HG02938 (cell line): ENCODE results near the gene LETM1.

Experiments used
- ATAC-seq: cut with Tn5 transposase; IDR thresholded peaks from one replicate; pipeline ENCODE4 v1.9.1; 2021; ENCODE audit warnings: mild to moderate bottlenecking, moderate library complexity; ENCODE audit not compliant: unreplicated experiment

Gene LETM1

GRCh38 chr4:1856071-1856942 lies at the start of gene LETM1:
Gene LETM1 (minus strand): TSS chr4:1856156. CDS start chr4:1855950, 206 bp downstream.
- peak; percentile 71 for ATAC-seq

DNA sequence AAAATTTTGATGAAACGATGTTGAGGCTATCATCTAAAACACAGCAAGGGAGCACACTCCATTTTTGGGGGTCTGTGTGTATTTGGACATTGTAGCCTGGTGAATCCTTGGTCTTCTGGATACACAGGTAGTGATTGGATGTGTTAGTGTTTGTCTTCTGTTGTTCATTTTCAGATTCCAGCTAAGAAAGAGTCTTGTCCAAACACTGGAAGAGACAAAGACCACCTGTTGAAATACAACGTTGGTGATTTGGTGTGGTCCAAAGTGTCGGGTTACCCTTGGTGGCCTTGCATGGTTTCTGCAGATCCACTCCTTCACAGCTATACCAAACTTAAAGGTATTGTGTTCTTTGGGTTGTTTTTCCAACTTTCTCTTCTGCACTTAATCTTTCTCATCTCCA lies 48.1 kb upstream of the LETM1 start:
- no peak for ATAC-seq

DNA sequence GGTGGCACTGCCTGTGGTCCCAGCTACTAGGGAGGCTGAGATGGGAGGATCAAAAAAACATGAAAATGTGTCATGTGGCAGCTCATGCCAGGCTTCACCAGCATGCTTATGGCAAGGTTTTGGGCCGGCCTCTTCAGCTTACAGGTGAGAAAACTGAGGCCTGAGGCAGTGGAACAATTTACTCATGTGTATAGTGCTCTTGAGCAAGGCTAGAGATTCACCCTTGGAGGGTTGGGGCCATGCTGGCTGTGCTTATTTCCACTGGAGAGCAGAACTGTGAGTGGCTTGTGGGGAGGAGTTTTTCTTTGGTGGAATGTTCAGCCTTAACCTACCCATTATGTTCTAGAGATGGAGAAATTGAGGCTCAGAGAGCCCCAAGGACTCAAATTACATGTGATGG lies 47.1 kb upstream of the LETM1 start:
- ATAC-seq = no peak

DNA sequence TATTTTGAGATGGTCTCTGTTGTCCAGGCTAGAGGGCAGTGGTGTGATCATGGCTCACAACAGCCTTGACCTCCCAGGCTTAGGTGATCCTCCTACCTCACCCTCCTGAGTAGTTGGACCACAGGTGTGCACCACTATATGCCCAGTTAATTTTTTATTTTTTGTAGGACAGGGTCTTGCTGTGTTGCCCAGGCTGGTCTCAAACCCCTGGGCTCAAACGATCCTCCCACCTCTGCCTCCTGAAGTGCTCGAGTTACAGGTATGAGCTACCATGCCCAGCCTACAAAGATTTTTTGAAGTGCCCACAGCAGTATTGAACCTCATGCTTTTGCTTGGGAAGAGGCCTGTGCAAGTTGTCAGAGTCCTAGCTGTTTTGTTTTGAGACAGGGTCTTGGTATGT lies 46.3 kb upstream of the LETM1 start:
- no peak for ATAC-seq

DNA sequence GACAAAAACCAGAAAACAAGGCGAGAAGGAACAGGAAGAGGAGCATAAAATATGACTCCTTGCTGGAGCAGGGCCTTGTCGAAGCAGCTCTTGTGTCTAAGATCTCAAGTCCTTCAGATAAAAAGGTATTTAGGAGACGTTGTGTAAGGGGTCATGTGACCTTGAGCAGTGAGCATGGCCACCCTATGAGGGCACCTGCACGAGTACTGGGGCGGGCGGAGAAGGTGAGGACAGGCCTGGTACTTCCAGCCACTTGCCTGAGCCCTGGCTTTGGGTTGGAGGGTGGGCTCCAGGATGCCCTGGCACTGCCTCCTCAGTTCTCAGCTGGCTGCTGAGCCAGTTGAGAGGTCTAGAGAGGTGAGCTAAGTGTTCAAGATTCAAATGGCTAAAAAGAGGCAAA lies 45.2 kb upstream of the LETM1 start:
- ATAC-seq = no peak

GRCh38 chr4:1900624-1901023 lies 44.7 kb upstream of the LETM1 start:
- no peak for ATAC-seq

DNA sequence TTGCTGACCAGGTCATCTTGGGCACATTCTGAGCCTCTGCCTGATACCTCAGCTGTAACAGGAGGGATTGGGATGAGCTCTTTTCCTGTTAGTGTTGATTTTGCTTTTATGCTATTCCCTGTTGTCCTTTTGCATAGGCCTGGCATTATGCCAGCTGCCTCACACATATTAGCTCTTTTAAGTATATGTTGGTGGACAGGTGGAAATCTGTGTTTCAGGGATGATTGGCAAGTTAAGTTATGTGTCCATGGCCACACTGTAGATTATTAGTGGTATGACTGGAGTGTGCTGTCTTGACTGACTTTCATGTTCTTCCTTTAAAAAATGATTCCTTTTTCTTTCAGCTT lies 44.1 kb upstream of the LETM1 start:
- ATAC-seq = no peak

GRCh38 chr4:1899149-1900086 lies 43.5 kb upstream of the LETM1 start:
- ATAC-seq = peak; percentile 77

DNA sequence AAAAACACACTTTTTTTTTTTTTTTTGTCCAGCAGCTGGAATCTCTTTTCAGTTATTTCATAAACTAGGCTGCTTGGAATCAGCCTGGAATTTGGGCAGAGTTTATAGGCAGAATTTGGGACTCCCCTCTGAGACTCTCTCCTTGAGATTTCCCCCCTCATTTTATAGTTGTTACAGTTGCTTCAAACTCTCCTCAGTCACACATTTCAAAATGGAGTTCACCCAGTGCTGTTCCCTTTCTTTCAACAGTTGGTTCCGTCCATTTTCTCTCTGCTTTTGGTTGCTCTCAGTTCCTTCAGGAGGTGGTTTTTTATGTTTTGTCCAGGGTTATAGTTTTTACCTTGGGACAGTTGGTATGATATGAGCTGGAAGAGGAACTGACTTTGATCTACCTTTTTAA lies 42.7 kb upstream of the LETM1 start:
- no peak for ATAC-seq

DNA sequence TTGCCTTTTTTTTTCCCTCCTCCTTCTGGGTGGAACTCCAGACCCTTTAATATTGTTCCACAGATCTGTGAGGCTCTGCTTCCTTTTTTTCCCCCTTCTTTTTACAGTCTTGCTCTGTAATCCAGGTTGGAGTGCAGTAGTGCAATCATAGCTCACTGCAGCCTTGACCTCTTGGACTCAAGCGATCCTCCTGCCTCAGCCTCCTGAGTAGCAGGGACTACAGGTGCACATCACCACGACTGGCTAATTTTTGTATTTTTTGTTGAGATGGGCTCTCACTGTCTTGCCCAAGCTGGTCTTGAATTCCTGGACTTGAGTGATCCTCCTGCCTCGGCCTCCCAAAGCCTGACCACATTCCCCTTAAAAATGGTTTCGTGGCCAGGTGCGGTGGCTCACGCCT lies 42.1 kb upstream of the LETM1 start:
- no peak for ATAC-seq

DNA sequence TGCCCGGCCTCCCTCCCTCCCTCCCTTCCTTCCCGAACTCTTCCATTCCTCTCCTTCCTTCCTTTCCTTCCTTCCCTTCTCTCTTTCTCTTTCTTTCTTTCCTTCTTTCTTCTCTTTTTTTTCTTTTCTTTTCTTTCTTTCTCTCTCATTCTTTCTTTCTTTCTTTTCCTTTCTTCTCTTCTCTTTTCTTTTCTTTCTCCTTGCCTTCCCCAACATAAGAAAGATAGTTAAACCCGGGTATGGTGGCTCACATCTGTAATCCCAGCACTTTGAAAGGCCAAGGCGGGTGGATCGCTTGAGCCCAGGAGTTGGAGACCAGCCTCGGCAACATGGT lies 40.7 kb upstream of the LETM1 start:
- ATAC-seq = no peak

DNA sequence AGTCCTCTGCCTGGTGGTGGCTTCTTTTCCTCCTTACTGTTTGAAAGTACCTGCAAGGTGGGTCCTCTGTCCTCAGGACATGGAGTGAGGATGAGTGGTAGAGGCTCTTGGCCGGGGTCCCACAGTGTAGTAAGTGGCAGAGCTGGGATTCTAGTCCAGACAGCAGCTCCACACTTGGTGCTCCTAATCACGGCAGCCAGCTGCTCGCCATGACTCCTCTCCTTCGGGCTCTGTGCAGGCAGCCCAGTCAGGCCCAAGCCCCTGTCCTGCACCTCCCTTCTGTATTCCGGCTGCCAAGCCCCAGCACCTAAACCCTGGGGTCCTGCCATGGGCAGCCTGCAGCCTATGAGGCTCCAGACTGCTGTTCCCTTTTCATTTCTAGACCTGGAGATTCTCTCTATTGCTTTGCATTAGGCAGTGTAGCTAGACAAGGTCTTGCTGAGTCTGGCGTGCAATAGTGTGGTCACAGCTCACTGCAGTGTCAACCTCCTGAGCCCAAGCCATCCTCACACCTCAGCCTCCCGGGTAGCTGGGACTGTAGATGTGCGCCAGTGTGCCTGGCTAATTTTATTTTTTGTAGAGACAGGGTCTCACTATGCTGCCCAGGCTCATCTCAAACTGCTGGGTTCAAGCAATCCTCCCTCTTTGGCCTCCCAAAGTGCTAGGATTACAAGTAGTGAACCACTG lies 40.2 kb upstream of the LETM1 start:
- no peak for ATAC-seq

DNA sequence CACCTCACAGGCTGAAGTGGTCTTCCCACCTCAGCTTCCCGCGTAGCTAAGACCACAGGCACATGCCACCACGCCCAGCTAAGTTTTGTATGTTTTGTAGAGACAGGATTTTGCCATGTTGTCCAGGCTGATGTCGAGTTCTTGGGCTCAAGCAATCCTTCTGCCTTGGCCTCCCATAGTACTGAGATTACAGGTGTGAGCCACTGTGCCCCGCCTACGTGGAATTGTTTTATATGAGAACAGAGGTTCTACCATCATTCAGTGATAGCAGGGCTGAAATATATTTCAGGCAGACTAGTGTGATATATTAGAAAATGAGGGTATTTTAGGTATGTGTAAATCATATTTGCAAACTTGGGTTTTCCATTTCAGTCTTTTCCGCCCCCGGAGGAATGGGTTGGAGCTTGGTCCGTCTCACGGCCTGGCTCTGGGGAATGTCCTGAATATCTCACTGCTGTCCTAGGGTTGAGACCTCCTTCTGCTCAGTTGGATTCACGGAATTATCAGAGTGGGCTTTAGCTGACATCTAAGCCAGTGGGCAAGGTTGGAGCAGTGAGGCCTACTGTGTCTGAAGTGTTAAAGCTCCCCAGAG lies 35.1 kb upstream of the LETM1 start:
- ATAC-seq = no peak

DNA sequence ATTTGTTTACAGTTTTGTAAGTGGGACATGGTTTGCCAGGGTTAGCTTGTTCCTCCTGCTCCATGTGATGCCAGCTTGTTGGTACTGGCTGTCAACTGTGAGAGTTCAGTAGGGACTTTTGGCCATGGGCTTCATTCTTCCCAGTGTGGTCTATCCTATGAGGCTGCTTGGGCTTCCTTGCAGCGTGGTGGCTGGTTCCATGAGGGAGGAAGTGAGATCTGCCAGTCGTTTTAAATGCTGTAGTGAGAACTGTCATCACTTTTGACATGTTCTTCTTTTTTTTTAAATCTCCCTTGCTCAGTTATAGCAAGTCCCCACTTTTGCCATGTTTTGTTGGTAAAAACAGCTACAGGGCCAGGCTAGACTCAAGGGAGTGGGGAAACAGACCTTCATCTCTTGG lies 31.1 kb upstream of the LETM1 start:
- no peak for ATAC-seq

DNA sequence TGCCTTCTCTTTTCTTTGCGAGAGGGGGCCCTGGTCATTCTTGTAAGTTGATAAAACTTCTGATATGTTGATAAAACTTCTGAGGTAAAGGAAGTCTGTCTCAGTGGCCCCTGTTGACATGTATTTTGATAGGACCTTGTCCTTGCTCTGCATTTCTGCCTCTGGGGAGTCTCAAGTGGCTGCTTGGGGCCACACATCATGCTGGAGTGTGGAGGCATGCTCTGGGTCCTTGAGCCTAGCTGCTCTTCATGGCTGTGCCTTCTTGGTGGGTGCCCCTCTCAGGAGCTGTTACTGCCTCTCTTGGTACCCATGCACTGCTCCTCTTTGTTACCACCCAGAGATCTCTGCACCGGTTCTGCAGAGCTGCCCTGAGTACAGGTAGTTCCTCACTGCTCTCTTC lies 29.5 kb upstream of the LETM1 start:
- no peak for ATAC-seq

GRCh38 chr4:1883583-1883982 lies 27.6 kb upstream of the LETM1 start:
- no peak for ATAC-seq

- ATAC-seq = no peak
Observed at GRCh38 chr4:1882850-1883271, 26.9 kb upstream of the LETM1 start.

GRCh38 chr4:1880332-1880731 lies 24.4 kb upstream of the LETM1 start:
- ATAC-seq = no peak

- no peak for ATAC-seq
Observed at GRCh38 chr4:1879485-1879884, 23.5 kb upstream of the LETM1 start.

GRCh38 chr4:1874201-1874600 lies 18.2 kb upstream of the LETM1 start:
- ATAC-seq = no peak

- ATAC-seq = no peak
Observed at GRCh38 chr4:1873776-1874175, 17.8 kb upstream of the LETM1 start.
